Measurements from ENCODE around the gene UBA52. TPM values are rescaled to one million over a fixed set of nuclear protein-coding genes. Genes with fewer than 3 reads are reported as not detected.

UBA52 gene
- total RNA-seq, 4 donors from 2014 or later, result 445 to 799 (median 753) TPM

DNA sequence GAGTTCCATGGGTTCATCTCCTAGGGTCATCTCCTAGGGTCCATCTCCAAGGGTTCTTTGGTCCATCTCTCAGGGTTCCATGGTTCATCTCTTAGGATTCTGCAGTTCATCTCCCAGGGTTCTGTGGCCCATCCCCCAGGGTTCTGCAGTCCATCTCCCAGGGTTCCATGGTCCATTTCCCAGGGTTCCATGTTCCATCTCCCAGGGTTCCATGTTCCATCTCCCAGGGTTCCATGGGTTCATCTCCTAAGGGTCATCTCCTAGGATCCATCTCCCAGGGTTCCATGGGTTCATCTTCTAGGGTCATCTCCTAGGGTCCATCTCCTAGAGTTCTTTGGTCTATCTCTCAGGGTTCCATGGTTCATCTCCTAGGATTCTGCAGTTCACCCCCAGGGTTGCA is 45.9 kb downstream of the UBA52 start:
- no peaks in the 10 kb centered on the region for H3K36me3 ChIP-seq
- no peak overlapping the region for H3K4me3 ChIP-seq
- no peak for DNase-seq
- no peak overlapping the region for H3K27ac ChIP-seq
- TF ChIP-seq POLR2A (IDR thresholded peaks at IDR 0.05), result no peak
- TF ChIP-seq, protein P1, sequence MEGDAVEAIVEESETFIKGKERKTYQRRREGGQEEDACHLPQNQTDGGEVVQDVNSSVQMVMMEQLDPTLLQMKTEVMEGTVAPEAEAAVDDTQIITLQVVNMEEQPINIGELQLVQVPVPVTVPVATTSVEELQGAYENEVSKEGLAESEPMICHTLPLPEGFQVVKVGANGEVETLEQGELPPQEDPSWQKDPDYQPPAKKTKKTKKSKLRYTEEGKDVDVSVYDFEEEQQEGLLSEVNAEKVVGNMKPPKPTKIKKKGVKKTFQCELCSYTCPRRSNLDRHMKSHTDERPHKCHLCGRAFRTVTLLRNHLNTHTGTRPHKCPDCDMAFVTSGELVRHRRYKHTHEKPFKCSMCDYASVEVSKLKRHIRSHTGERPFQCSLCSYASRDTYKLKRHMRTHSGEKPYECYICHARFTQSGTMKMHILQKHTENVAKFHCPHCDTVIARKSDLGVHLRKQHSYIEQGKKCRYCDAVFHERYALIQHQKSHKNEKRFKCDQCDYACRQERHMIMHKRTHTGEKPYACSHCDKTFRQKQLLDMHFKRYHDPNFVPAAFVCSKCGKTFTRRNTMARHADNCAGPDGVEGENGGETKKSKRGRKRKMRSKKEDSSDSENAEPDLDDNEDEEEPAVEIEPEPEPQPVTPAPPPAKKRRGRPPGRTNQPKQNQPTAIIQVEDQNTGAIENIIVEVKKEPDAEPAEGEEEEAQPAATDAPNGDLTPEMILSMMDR (IDR thresholded peaks at IDR 0.05), result no peak
- intact Hi-C loops (cut with DNase I), result no loop called here
- H3K4me1 ChIP-seq, result peaks cover 5 to 10% (median 7%) of the 10 kb centered on the region in 3 donors
- no peaks in the 10 kb centered on the region for H3K9me3 ChIP-seq
- H3K27me3 ChIP-seq, result peaks cover under 1 to 76% (median 12%) of the 10 kb centered on the region in 4 donors

DNA sequence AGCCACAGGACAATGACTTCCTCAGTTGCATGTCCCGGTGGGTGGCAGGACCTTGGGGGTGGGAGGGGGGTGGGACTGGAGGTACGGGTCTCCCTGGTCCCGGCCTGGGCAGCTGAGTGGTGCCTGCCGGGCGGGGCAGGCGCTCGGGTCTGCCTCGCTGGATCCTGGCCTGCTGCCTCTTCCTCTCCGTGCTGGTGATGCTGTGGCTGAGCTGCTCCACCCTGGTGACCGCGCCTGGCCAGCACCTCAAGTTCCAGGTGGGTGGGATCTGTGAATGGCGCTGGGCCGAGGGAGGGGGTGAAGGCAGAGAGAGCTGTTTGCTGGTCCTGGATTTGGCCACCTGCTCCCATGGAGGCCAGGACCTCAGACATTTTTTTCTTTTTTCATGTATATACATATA is 46.6 kb downstream of the UBA52 start:
- H3K36me3 ChIP-seq, result no peaks in the 10 kb centered on the region
- intact Hi-C loops (cut with DNase I), result no loop called here
- WGBS, 2 donors, result 74 to 84% methylated on average over 7 to 9 of the region's 13 CpGs
- H3K4me1 ChIP-seq, result peaks cover under 1 to 3% (median 1%) of the 10 kb centered on the region in 3 donors
- no peak overlapping the region for H3K27ac ChIP-seq
- no peaks in the 10 kb centered on the region for H3K9me3 ChIP-seq
- TF ChIP-seq POLR2A (IDR thresholded peaks at IDR 0.05), result no peak
- TF ChIP-seq, protein P1 (IDR thresholded peaks at IDR 0.05), result no peak
- DNase-seq, result no peak
- no peak overlapping the region for H3K4me3 ChIP-seq
- peaks cover 0 to 70% (median 8%) of the 10 kb centered on the region in 4 donors for H3K27me3 ChIP-seq

DNA sequence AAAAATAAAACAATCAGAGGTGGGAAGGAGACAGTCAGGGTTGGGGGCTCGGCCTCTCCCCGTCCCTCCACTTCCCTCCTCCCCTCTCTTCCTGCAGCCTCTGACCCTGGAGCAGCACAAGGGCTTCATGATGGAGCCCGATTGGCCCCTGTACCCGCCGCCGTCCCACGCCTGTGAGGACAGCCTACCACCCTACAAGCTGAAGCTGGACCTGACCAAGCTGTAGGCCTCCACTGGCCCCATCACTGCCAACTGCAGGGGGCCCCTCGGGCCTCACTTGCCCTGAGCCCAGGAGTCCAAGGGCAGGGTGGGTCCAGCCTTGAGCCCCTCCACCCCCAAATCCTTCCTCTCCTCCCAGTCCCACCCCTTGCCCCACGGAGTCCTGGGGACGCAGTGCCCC is 48.7 kb downstream of the UBA52 start:
- no peak for TF ChIP-seq POLR2A (IDR thresholded peaks at IDR 0.05)
- TF ChIP-seq, protein P1 (IDR thresholded peaks at IDR 0.05), result no peak
- 79 to 93% methylated on average over 6 to 8 of the region's 10 CpGs for WGBS, 2 donors
- intact Hi-C loops (cut with DNase I), result no loop called here

DNA sequence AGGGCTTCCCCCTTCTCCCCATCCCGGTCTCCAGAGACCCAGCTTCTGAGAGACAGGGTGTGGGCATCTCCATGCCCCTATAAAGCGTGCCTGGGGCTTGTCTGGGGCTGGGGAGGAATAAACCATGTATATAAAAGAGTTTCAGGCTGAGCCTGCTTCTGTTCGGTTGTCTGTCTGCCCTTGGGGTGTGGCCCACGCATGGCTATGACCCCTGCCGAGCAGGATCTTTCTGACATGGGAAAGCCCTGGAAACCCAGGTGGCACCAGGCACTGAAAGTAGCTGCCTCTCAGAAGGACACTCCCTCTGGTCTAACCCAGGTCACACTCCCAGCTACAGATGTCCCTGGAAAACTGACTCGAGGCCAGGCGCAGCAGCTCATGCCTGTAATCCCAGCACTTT is 49.2 kb downstream of the UBA52 start:
- H3K27ac ChIP-seq, result no peak overlapping the region
- intact Hi-C loops (cut with DNase I), result no loop called here
- TF ChIP-seq POLR2A (IDR thresholded peaks at IDR 0.05), result no peak
- TF ChIP-seq, protein P1 (IDR thresholded peaks at IDR 0.05), result no peak
- no peaks in the 10 kb centered on the region for H3K4me1 ChIP-seq
- peaks cover 0 to 43% (median 0%) of the 10 kb centered on the region in 4 donors for H3K27me3 ChIP-seq
- H3K9me3 ChIP-seq, result no peaks in the 10 kb centered on the region
- WGBS, 2 donors, result 80 to 89% methylated on average over 2 to 3 of the region's 7 CpGs
- H3K36me3 ChIP-seq, result no peaks in the 10 kb centered on the region
- H3K4me3 ChIP-seq, result no peak overlapping the region
- no peak for DNase-seq

More for the DNA sequence above, 48.7 kb downstream of the UBA52 start:
- DNase-seq, result no peak
- H3K27ac ChIP-seq, result no peak overlapping the region
- peaks cover 0 to 49% (median 0%) of the 10 kb centered on the region in 4 donors for H3K27me3 ChIP-seq
- H3K4me1 ChIP-seq, result no peaks in the 10 kb centered on the region
- H3K9me3 ChIP-seq, result no peaks in the 10 kb centered on the region
- H3K36me3 ChIP-seq, result no peaks in the 10 kb centered on the region
- no peak overlapping the region for H3K4me3 ChIP-seq

DNA sequence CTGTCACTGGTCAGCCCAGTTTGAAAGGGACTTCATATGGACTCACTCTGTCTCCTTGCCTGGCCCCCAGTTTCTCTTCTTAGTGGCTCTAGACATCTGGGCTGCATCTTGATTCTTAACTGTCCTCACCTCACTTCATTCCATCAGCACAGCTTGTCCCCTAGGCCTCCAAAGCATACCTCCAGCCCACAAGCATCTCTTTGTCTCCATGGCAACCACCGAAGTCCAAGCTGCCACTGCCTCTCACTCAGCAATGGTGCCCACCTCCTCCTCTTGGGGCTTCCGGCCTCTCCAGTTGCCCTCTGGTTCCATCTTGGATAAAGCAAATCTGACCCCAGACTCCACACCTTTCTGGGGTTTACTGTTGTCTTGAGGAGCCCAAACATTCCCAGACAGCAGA is 55.2 kb downstream of the UBA52 start:
- no peak overlapping the region for H3K4me3 ChIP-seq
- intact Hi-C loops (cut with DNase I), result no loop called here
- DNase-seq, result no peak
- H3K27me3 ChIP-seq, result no peaks in the 10 kb centered on the region
- H3K4me1 ChIP-seq, result peaks cover 0 to 6% (median 4%) of the 10 kb centered on the region in 3 donors
- no peak for TF ChIP-seq POLR2A (IDR thresholded peaks at IDR 0.05)
- TF ChIP-seq, protein P1 (IDR thresholded peaks at IDR 0.05), result no peak
- no peak overlapping the region for H3K27ac ChIP-seq
- WGBS, 2 donors, result 50 to 75% methylated on average over 2 of the region's 2 CpGs
- H3K9me3 ChIP-seq, result no peaks in the 10 kb centered on the region
- no peaks in the 10 kb centered on the region for H3K36me3 ChIP-seq

Other genes starting within 250 kb of the UBA52 start
- 100 to 1,000 TPM in 3 of 4 donors, 10 to 100 TPM in 1; 97.3 to 228 (median 137) TPM for gene LSM4, start 248.8 kb upstream of the UBA52 start, total RNA-seq
- 10 to 100 TPM in 1 of 4 donors, 1 to 10 TPM in 2, under 1 TPM in 1; 0.83 to 10.1 (median 5.3) TPM for gene PGPEP1, start 231.3 kb upstream of the UBA52 start, total RNA-seq
- gene GDF15, start 185.7 kb upstream of the UBA52 start, total RNA-seq, result 1 to 10 TPM in 1 of 4 donors, under 1 TPM in 1, not detected in 2; 0.76 to 2.3 TPM
- gene LRRC25, start 174.2 kb upstream of the UBA52 start, total RNA-seq, result 10 to 100 TPM in 1 of 4 donors, 1 to 10 TPM in 1, under 1 TPM in 2; 0.53 to 10.3 (median 1.9) TPM
- gene SSBP4, start 152.5 kb upstream of the UBA52 start, total RNA-seq, result 10 to 100 TPM; 23.7 to 48.1 (median 26.1) TPM
- 10 to 100 TPM in 3 of 4 donors, 1 to 10 TPM in 1; 8.1 to 24.4 (median 14.4) TPM for gene ISYNA1, start 133.7 kb upstream of the UBA52 start, total RNA-seq
- 10 to 100 TPM in 2 of 4 donors, 1 to 10 TPM in 2; 5.9 to 12.8 (median 9.9) TPM for gene ELL, start 49.8 kb upstream of the UBA52 start, total RNA-seq
- gene FKBP8, start 28.3 kb upstream of the UBA52 start, total RNA-seq, result 100 to 1,000 TPM; 132 to 273 (median 247) TPM
- 100 to 1,000 TPM in 1 of 4 donors, 10 to 100 TPM in 3; 65.5 to 104 (median 83.5) TPM for gene KXD1, start 14.0 kb upstream of the UBA52 start, total RNA-seq
- 10 to 100 TPM; 46.8 to 69.0 (median 56.6) TPM for gene REX1BD, start 16.9 kb downstream of the UBA52 start, total RNA-seq
- 10 to 100 TPM; 13.2 to 82.6 (median 19.3) TPM for gene CRLF1, start 34.9 kb downstream of the UBA52 start, total RNA-seq
- 1 to 10 TPM in 1 of 4 donors, under 1 TPM in 1, not detected in 2; 0.18 to 2.7 TPM for gene TMEM59L, start 41.0 kb downstream of the UBA52 start, total RNA-seq
- gene KLHL26, start 65.2 kb downstream of the UBA52 start, total RNA-seq, result 1 to 10 TPM; 1.6 to 6.6 (median 3.4) TPM
- gene CRTC1, start 111.8 kb downstream of the UBA52 start, total RNA-seq, result 1 to 10 TPM; 1.8 to 3.6 (median 2.1) TPM
- 1 to 10 TPM in 3 of 4 donors, not detected in 1; 1.3 to 8.0 (median 5.3) TPM for gene COMP, start 219.4 kb downstream of the UBA52 start, total RNA-seq